Peyer's patch (tissue), 4 donors: Measurements from ENCODE around the gene TMEM131L. TPM values are rescaled to one million over a fixed set of nuclear protein-coding genes. Genes with fewer than 3 reads are reported as not detected.

Experiments
- DNase-seq, 3 donors: peaks; one replicate each; pipeline ENCODE4 v3.0.0-alpha.2; 2017 to 2019
- H3K27ac ChIP-seq, 4 donors: fragments of 200-600 bp; sonication (generic); one replicate each; pipeline ENCODE4 v1.5.1; 2016 to 2019
- H3K27me3 ChIP-seq, 2 donors: fragments of 200-600 bp; sonication (generic); one replicate each; pipeline ENCODE4 v1.5.1; 2019
- H3K36me3 ChIP-seq, 3 donors: fragments of 200-600 bp; sonication (generic); one replicate each; pipeline ENCODE4 v1.5.1; 2016 to 2019
- H3K4me1 ChIP-seq, 4 donors: fragments of 200-600 bp; sonication (generic); one replicate each; pipeline ENCODE4 v1.5.1; 2016 to 2019
- H3K4me3 ChIP-seq, 4 donors: fragments of 200-600 bp; sonication (generic); 1 replicate in 3 of 4; 2 replicates in 1 of 4; pipeline ENCODE4 v1.5.1; 2016 to 2019; ENCODE audit warnings: mild to moderate bottlenecking in 1 of 4
- H3K9me3 ChIP-seq, 4 donors: fragments of 200-600 bp; sonication (generic); one replicate each; pipeline ENCODE4 v1.5.1; 2016 to 2019; ENCODE audit warnings: mild to moderate bottlenecking in 1 of 4
- POLR2A ChIP-seq, 2 donors: fragments of 450-650 bp; IDR thresholded peaks; one replicate each; pipeline ENCODE4 v1.5.1; 2017; ENCODE audit warnings: antibody characterized with exemption in 2 of 2, mild to moderate bottlenecking in 2 of 2, moderate library complexity in 2 of 2
- total RNA-seq, 4 donors: library from RNA; depleted of rRNA; stranded (reverse); fragments of >200 nt; gene quantifications; one replicate each; pipeline ENCODE4 v1.1.0, GENCODE V29; 2016
- TF ChIP-seq, protein P1 (sequence below), 6 experiments: fragments of 450-650 bp in 4 of 6; fragments of 200-600 bp in 2 of 6; sonication (generic) in 1 of 6; IDR thresholded peaks; one replicate each; pipeline ENCODE4 v1.5.1; 2017 to 2019; ENCODE audit warnings: antibody characterized with exemption in 6 of 6, mild to moderate bottlenecking in 3 of 6, moderate library complexity in 1 of 6

TMEM131L gene
- total RNA-seq, 4 donors from 2014 or later: 5.2 to 54.5 (median 7.0) TPM

DNA sequence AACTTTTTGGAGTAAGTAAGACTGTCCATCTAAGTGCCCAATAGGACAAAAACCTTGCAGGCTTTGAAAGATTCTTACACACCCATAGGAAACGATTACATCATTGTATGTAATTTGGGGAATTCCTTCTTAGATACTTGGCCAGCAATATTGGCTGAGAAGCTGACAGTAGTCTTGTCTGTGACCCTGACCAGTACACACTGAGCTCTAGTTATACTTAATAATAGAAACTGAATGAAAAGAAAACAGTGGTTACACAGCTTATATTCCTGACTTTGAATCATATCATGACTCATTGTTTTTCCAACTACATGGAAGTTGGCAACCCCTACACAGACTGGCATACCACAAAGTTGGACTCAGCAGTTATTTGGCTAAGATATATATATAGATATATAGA is 210.8 kb downstream of the TMEM131L start:
- no peaks in the 10 kb centered on the region for H3K36me3 ChIP-seq
- no peaks in the 10 kb centered on the region for H3K4me1 ChIP-seq
- no peaks in the 10 kb centered on the region for H3K27me3 ChIP-seq
- H3K9me3 ChIP-seq: no peaks in the 10 kb centered on the region
- no peak for TF ChIP-seq POLR2A (IDR thresholded peaks at IDR 0.05)
- TF ChIP-seq, protein P1, sequence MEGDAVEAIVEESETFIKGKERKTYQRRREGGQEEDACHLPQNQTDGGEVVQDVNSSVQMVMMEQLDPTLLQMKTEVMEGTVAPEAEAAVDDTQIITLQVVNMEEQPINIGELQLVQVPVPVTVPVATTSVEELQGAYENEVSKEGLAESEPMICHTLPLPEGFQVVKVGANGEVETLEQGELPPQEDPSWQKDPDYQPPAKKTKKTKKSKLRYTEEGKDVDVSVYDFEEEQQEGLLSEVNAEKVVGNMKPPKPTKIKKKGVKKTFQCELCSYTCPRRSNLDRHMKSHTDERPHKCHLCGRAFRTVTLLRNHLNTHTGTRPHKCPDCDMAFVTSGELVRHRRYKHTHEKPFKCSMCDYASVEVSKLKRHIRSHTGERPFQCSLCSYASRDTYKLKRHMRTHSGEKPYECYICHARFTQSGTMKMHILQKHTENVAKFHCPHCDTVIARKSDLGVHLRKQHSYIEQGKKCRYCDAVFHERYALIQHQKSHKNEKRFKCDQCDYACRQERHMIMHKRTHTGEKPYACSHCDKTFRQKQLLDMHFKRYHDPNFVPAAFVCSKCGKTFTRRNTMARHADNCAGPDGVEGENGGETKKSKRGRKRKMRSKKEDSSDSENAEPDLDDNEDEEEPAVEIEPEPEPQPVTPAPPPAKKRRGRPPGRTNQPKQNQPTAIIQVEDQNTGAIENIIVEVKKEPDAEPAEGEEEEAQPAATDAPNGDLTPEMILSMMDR (IDR thresholded peaks at IDR 0.05): no peak
- H3K27ac ChIP-seq: no peak overlapping the region
- no peak overlapping the region for H3K4me3 ChIP-seq
- DNase-seq: no peak

DNA sequence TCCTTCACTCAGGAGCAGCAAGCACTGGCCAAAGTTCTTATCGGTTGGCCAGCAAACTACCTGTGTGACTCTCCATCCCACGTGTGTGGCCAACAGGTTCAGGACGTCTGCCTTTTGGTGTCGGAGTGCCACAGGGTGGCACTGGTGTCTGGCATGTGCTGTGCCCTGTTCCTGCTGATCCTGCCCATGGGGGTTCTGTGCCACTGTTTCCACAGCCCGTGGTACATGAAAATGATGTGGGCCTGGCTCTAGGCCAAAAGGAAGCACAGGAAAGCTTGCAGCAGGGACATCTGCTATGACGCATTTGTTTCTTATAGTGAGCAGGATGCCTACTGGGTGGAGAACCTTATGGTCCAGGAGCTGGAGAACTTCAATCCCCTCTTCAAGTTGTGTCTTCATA is 213.3 kb downstream of the TMEM131L start:
- no peak for DNase-seq
- Histone ChIP-seq H3K4me1 (peaks cover 0 to 6% (median 0%) of the 10 kb centered on the region in 4 donors), H3K27me3 (no peaks in the 10 kb centered on the region), H3K27ac (no peak overlapping the region), H3K9me3 (no peaks in the 10 kb centered on the region), H3K4me3 (no peak overlapping the region), H3K36me3 (no peaks in the 10 kb centered on the region)
- TF ChIP-seq, protein P1 (IDR thresholded peaks at IDR 0.05): no peak
- TF ChIP-seq POLR2A (IDR thresholded peaks at IDR 0.05): no peak

DNA sequence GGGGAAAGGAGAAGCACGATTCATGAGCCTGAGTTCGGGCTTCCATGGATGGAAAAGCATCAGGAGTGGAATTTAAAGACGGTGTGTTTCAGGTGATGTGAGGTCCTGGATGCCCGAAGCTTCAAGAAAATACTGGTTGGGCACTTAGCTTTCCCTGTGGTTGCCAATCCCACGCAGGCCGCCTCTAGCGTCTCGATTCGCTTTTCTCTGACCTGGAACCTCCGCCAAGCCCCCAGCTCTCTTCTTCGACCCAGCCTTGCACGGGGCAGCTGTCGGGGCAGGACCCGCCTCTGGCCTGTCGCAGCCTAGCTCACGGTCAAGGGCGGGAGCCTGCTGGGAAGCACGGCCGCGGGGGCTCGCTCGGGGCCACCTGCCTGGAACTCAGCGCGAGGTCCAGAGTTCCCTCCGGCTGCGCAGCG is 217.6 kb downstream of the TMEM131L start:
- no peaks in the 10 kb centered on the region for H3K36me3 ChIP-seq
- no peaks in the 10 kb centered on the region for H3K27me3 ChIP-seq
- peaks cover 0 to 13% (median 0%) of the 10 kb centered on the region in 4 donors for H3K4me1 ChIP-seq
- peak overlapping the region in 2 of 4 donors; percentile 40 to 61 for H3K27ac ChIP-seq
- peaks cover 0 to 16% (median 5%) of the 10 kb centered on the region in 4 donors for H3K9me3 ChIP-seq
- peak overlapping the region; percentile 47 to 85 (median 59) for H3K4me3 ChIP-seq
- no peak for DNase-seq
- TF ChIP-seq, protein P1 (IDR thresholded peaks at IDR 0.05): no peak
- no peak for TF ChIP-seq POLR2A (IDR thresholded peaks at IDR 0.05)

DNA sequence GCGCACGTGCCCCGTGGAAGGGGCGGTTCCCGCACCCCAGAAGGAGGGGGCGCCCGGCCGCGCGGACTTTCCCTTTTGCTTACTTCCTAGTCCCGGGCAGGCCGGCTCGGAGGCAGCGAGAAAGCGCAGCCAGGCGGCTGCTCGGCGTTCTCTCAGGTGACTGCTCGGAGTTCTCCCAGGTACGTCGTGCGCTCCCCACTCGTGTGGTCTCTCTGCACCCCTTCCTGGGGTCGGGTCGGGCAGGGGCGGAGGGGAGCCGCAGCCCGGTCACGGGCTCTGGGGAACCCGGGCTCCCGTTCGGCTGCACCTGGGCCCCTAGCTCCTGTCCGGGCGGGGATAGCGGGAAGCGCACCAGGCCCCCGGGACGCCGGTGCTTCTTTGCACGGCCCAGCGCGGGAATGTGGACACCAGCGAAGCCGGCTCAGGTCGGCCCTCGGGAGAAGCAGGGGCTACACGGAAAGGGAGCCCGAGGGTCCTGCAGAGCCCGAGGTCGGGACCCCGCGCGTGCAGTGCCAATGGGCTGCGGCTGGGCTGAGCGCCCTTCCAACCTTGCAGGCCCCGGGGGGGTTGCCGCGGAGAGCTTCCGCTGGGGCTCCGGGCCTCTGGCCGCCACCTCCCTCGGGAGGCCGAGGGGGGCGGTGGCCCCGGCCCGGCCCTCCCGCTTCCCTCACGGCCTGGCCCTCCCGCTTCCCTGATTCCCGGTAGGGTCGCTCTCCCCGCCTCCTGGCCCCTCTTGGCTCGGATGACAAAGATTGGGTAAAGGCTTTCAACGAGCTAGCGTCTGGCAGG is 218.2 kb downstream of the TMEM131L start, which contains the start of gene TLR2:
TSS of gene TLR2 (plus strand) at position 99 of the 789 bp plus-strand sequence. CDS start 18,628 bp downstream, outside the sequence.
- Histone ChIP-seq H3K36me3 (peaks cover 0 to 3% (median 0%) of the 10 kb centered on the region in 3 donors), H3K27me3 (no peaks in the 10 kb centered on the region), H3K4me1 (peaks cover 0 to 13% (median 0%) of the 10 kb centered on the region in 4 donors), H3K27ac (peak within 1 kb of the TSS in 3 of 4 donors; percentile 40 to 61 (median 57)), H3K4me3 (peak within 1 kb of the TSS; percentile 47 to 85 (median 59)), H3K9me3 (peaks cover 0 to 17% (median 6%) of the 10 kb centered on the region in 4 donors)
- TF ChIP-seq, protein P1 (IDR thresholded peaks at IDR 0.05): no peak
- TF ChIP-seq POLR2A (IDR thresholded peaks at IDR 0.05): peak in 1 of 2 donors; percentile 48
- DNase-seq: peak; percentile 51 to 87 (median 86)

DNA sequence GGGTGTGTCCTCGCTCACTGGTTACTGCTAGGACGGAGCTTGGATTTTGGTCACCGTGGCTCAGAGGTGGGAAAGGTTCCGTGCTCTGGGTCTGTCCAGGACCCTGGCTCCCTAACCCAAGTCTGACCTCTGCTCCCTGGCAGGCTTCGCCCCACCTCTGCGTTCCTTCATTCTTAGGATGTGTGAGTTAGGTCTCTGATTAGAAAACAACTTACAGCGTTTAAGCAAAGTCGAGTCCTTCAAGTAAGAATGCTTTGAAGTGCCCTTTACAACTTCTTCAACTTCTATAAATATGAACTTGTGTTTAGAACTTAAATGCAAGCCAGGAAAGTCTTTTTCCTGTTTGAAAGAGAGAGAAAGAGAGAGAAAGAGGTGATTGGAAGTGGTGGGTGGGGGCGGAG is 218.8 kb downstream of the TMEM131L start:
- peak overlapping the region in 2 of 4 donors; percentile 40 to 57 for H3K27ac ChIP-seq

More for the DNA sequence above, 218.8 kb downstream of the TMEM131L start:
- no peaks in the 10 kb centered on the region for H3K27me3 ChIP-seq
- H3K4me3 ChIP-seq: peak overlapping the region; percentile 47 to 85 (median 59)
- TF ChIP-seq, protein P1 (IDR thresholded peaks at IDR 0.05): no peak
- no peak for TF ChIP-seq POLR2A (IDR thresholded peaks at IDR 0.05)
- peaks cover 0 to 17% (median 6%) of the 10 kb centered on the region in 4 donors for H3K9me3 ChIP-seq
- DNase-seq: peak in 1 of 3 donors; percentile 55
- H3K36me3 ChIP-seq: peaks cover 0 to 4% (median 0%) of the 10 kb centered on the region in 3 donors
- H3K4me1 ChIP-seq: peaks cover 0 to 13% (median 0%) of the 10 kb centered on the region in 4 donors

Other genes with a start within 250 kb of the TMEM131L start
- 1 to 10 TPM in 2 of 4 donors, not detected in 2; 3.5 to 7.4 TPM for gene MND1, start 121.7 kb upstream of the TMEM131L start, total RNA-seq
- 10 to 100 TPM in 2 of 4 donors, 1 to 10 TPM in 2; 4.7 to 13.8 (median 9.4) TPM for gene TLR2, start 217.9 kb downstream of the TMEM131L start, total RNA-seq